Nephron (organoid): ENCODE measurements around the gene WSB2.

Experiments used
- H3K27ac Mint-ChIP-seq, 3 experiments: 2 replicates each; pipeline ENCODE4 v1.8.0; 2020; ENCODE audit warnings: mixed read lengths in 3 of 3, mild to moderate bottlenecking in 2 of 3, moderate library complexity in 1 of 3
- H3K27me3 Mint-ChIP-seq: 2 replicates; pipeline ENCODE4 v1.8.0; 2021; ENCODE audit warnings: low read depth, mild to moderate bottlenecking, moderate library complexity, mixed read lengths
- H3K36me3 Mint-ChIP-seq: 2 replicates; pipeline ENCODE4 v1.8.0; 2020; ENCODE audit warnings: low read depth, mixed read lengths
- H3K4me1 Mint-ChIP-seq: 2 replicates; pipeline ENCODE4 v1.8.0; 2020; ENCODE audit warnings: mixed read lengths
- H3K4me3 Mint-ChIP-seq, 3 experiments: 2 replicates each; pipeline ENCODE4 v1.8.0; 2020; ENCODE audit warnings: mild to moderate bottlenecking in 3 of 3, mixed read lengths in 3 of 3, moderate library complexity in 2 of 3
- H3K9me3 Mint-ChIP-seq: 2 replicates; pipeline ENCODE4 v1.8.0; 2020; ENCODE audit warnings: mixed read lengths
- TF ChIP-seq, protein P1 (sequence below), 3 experiments: fragments of 200-600 bp; sonication (generic); IDR thresholded peaks; one replicate each; pipeline ENCODE4 v1.5.0; 2021; ENCODE audit warnings: antibody characterized with exemption in 3 of 3; ENCODE audit not compliant: unreplicated experiment in 3 of 3

WSB2 gene

DNA sequence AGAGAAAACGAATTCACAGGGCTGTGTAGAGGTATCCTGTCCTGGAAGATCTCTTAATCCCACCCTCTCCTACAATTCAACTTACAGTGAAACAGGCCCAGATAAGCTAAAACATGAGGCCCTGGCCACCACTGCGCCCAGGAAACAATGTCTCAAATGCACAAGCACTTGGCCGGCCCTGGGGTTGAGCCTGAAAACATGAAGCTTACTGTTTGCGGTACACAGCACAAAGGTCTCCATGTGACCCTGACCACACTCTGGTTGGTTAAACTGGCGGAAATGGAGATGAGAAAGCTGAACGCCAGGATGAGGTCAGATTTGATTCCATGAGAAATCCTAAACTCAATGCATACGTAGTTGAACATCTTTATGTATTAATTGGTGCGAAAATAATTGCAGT, 16.4 kb downstream of the WSB2 start:
- peaks cover 64% of the 10 kb centered on the region for H3K36me3 Mint-ChIP-seq
- H3K27me3 Mint-ChIP-seq, result no peaks in the 10 kb centered on the region
- no peak overlapping the region for H3K27ac Mint-ChIP-seq
- H3K4me3 Mint-ChIP-seq, result no peak overlapping the region
- TF ChIP-seq, protein P1, sequence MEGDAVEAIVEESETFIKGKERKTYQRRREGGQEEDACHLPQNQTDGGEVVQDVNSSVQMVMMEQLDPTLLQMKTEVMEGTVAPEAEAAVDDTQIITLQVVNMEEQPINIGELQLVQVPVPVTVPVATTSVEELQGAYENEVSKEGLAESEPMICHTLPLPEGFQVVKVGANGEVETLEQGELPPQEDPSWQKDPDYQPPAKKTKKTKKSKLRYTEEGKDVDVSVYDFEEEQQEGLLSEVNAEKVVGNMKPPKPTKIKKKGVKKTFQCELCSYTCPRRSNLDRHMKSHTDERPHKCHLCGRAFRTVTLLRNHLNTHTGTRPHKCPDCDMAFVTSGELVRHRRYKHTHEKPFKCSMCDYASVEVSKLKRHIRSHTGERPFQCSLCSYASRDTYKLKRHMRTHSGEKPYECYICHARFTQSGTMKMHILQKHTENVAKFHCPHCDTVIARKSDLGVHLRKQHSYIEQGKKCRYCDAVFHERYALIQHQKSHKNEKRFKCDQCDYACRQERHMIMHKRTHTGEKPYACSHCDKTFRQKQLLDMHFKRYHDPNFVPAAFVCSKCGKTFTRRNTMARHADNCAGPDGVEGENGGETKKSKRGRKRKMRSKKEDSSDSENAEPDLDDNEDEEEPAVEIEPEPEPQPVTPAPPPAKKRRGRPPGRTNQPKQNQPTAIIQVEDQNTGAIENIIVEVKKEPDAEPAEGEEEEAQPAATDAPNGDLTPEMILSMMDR (IDR thresholded peaks at IDR 0.05; ENCODE audit: unreplicated experiment in 3 of 3), result no peak
- no peaks in the 10 kb centered on the region for H3K4me1 Mint-ChIP-seq
- H3K9me3 Mint-ChIP-seq, result no peaks in the 10 kb centered on the region

DNA sequence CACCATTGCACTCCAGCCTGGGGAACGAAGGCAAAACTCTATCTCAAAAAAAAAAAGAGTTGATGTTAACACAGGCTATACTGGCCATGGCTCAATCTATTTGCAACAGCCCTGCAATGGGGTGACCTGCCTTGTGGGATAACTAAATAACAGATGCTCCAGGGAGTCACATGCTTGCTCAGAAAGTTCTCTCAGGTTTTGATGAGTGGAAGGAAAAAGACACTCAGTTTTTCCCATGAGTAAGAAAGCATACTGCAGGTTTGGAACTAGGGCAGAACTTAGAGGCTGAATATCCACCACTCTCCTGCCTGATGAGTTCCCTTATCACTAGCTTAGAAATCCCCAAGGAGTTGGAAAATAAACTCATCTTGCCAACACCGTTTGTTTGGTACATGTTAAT, 16.9 kb downstream of the WSB2 start:
- TF ChIP-seq, protein P1 (IDR thresholded peaks at IDR 0.05; ENCODE audit: unreplicated experiment in 3 of 3), result no peak
- no peaks in the 10 kb centered on the region for H3K4me1 Mint-ChIP-seq
- H3K9me3 Mint-ChIP-seq, result no peaks in the 10 kb centered on the region
- no peak overlapping the region for H3K27ac Mint-ChIP-seq
- no peak overlapping the region for H3K4me3 Mint-ChIP-seq
- no peaks in the 10 kb centered on the region for H3K27me3 Mint-ChIP-seq
- H3K36me3 Mint-ChIP-seq, result peaks cover 65% of the 10 kb centered on the region

DNA sequence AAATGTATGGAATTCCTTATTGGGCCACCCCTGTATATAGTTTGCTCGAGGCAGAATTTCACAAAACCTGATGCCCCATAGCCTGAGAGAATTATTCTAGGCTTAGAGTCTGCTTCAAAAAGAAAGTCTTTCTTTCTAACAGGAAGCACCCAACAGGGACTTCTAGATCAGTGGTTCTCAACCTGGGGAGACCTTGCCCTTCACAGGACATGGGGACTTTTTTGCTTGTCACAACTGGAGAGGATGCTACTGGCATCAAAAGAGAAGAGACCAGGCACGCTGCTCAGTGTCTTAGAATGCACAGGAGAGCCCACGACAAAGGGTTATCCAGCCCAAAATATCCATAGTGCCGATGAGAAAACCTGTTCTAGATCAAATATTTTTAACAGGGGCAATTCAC, 18.9 kb downstream of the WSB2 start:
- TF ChIP-seq, protein P1 (IDR thresholded peaks at IDR 0.05; ENCODE audit: unreplicated experiment in 3 of 3), result no peak
- H3K4me3 Mint-ChIP-seq, result no peak overlapping the region
- H3K36me3 Mint-ChIP-seq, result peaks cover 71% of the 10 kb centered on the region
- H3K9me3 Mint-ChIP-seq, result no peaks in the 10 kb centered on the region
- H3K27ac Mint-ChIP-seq, result no peak overlapping the region
- no peaks in the 10 kb centered on the region for H3K4me1 Mint-ChIP-seq
- no peaks in the 10 kb centered on the region for H3K27me3 Mint-ChIP-seq

DNA sequence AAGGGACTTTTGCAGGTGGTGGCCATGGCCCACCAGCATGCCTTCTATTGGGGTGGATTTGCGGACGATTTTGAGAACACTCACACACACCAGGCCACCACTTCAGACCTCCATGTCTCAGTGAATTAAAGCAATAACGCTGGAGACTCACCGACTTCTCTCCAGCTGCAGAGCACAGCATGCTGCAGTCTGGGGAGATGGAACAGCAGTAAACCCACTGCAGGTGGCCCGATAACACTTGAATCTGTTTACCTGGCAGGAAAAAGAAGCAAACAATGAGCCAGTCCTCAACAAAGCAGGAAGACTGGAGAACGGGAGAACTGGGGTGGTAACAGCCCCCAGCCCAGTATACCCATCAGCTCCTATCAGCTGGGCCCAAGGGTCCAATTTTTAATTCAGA, 22.8 kb downstream of the WSB2 start:
- Mint-ChIP-seq H3K27ac (no peak overlapping the region), H3K27me3 (no peaks in the 10 kb centered on the region), H3K4me1 (no peaks in the 10 kb centered on the region), H3K36me3 (peaks cover 73% of the 10 kb centered on the region), H3K9me3 (no peaks in the 10 kb centered on the region), H3K4me3 (no peak overlapping the region)
- TF ChIP-seq, protein P1 (IDR thresholded peaks at IDR 0.05; ENCODE audit: unreplicated experiment in 3 of 3), result no peak

DNA sequence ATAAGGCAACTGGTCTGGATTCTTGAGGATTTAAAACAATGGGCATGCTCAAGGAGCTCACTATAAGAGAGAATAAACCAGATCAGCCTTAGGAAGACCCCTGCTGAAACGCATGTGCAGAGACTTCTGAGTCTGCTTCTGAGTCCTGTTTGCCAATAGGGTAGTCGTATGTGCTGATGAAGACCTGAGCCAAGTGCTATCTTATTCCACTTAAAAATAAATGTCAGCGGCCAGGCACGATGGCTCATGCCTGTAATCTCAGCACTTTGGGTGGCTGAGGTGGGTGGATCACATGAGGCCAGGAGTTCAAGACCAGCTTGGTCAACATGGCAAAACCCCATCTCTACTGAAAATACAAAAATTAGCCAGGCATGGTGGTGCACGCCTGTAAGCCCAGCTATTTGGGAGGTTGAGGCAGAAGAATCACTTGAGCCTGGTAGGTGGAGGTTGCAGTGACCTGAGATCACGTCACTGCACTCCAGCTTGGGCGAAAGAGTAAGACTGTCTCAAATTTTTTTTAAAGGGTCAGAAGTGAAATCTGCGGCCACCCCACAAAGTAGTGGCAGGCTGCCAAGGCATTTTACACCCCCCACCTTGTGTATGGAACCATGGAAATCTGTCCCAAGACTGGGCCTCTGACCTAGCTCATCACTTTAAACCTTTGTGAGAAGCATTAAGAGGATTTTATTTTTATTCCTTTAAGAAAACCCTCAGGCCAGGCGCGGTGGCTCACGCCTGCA, 24.1 kb downstream of the WSB2 start:
- no peaks in the 10 kb centered on the region for H3K27me3 Mint-ChIP-seq
- H3K4me1 Mint-ChIP-seq, result no peaks in the 10 kb centered on the region
- H3K4me3 Mint-ChIP-seq, result no peak overlapping the region
- TF ChIP-seq, protein P1 (IDR thresholded peaks at IDR 0.05; ENCODE audit: unreplicated experiment in 3 of 3), result no peak
- H3K27ac Mint-ChIP-seq, result no peak overlapping the region
- peaks cover 64% of the 10 kb centered on the region for H3K36me3 Mint-ChIP-seq
- H3K9me3 Mint-ChIP-seq, result no peaks in the 10 kb centered on the region
